ENCODE measurements around the gene SCUBE2. TPM values are rescaled to one million over a fixed set of nuclear protein-coding genes. Genes with fewer than 3 reads are reported as not detected.
A peak's percentile ranks its signal among the peaks of the same experiment; 100 is the strongest.
"Not testable (repeated sequence)": the region's sequence is repeated elsewhere in the genome, so short reads cannot be mapped to it uniquely, and the experiment has no call there.

The SCUBE2 gene
- total RNA-seq, 1 donor from 2014 or later = 15.7 TPM

GRCh38 chr11:9040410-9040809 is 51.0 kb downstream of the SCUBE2 start:
- DNase-seq = no peak

GRCh38 chr11:9039863-9040262 is 51.5 kb downstream of the SCUBE2 start:
- no peak for DNase-seq

GRCh38 chr11:9039198-9039597 is 52.2 kb downstream of the SCUBE2 start:
- DNase-seq = no peak

- no peak for DNase-seq
Observed at GRCh38 chr11:9038541-9038940, 52.9 kb downstream of the SCUBE2 start.

DNA sequence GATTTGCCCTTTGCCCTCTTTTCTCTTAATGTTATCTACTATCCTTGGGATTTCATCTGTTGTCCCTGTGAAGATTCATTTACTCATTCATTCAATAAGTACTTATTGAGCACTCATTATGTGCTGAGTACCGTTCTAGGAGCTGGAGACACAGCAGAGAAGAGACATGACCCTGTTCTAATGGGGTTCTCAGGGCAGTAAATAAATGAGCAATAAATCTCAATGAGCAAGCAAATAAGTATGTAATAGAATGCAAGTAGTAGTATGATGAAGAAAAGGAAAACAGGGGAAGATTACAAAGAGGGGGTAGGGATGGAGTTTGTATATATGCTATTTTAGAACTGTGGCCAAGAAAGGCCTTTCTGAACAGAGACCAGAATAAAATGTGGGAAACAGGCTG is 53.4 kb downstream of the SCUBE2 start:
- no peak for DNase-seq

DNA sequence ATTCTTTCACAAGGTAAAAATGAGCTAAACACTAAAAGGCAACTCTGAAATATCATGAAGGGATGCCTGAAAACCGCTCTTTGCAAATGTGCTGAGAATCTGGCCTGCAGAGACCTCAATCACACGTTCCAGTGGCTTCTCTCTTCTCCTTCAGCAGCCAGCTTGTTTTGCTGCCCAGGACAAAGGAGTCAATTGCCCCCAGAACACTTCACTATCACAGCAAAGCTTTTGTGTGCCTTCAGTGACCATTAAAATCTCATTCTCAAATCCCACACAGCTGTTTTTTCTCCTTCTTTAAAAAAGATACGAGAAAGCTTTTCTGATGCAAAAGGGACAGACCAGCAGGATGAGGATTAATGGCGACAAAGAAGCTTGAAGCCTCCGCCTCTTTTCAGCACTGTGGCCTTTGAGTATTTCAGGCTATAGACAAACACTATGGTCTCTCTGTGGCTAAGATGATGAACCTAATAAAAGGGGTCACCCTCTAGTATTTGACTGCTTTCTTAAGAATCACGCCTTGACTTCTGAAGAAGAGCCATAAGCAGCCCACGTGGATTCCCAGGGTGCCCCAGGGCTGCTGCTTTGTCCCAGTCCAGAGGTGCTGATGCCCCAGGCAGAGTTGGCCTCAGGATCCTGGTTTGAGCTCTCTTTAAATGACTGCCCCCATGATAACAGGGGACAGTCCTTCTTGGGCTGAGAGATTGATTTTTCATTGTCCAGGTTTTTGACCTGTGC is 54.2 kb downstream of the SCUBE2 start:
- DNase-seq = no peak

GRCh38 chr11:9030601-9031000 is 60.8 kb downstream of the SCUBE2 start:
- DNase-seq = no peak

DNA sequence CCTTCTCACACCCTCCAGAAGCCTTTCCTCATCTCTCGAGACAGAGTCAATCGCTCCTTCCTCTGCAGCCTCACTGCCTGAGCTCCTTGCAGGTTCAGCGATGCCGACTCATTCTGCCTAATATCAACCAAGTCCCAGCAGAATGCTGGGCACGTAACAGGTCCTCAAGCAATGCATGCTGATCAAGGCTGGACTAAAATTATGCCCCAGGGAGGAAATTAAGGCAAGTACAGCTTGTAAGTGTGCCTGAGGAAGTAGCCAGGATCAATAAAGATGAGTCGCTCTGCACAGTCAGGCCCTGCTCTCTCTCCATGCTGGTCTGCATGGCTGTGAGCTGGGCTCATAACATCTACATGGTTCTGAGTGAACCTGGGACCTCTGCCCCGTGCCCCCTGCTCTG is 62.0 kb downstream of the SCUBE2 start:
- DNase-seq = no peak

DNA sequence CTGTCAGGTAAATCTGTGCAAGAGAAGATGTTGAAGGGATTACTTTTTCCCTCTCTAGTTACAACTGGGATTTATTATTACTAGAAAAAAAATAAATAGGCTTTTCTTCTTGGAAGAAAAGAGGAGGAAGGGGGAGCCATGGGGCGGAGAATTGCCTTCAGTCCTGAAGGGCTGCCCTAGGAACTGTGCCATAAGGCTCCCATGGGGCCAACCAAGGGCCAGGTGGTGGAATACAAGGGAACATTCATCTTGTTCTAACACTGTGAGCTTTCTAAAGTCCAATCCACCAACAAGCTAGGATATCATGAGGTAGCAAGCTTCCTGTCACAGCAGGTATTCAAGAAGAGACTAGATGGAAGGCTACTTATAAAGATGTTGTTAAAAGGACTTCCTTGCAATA is 62.8 kb downstream of the SCUBE2 start:
- DNase-seq = no peak

- peak; percentile 59 for DNase-seq
Observed at GRCh38 chr11:9025101-9025850, 66.1 kb downstream of the SCUBE2 start.

DNA sequence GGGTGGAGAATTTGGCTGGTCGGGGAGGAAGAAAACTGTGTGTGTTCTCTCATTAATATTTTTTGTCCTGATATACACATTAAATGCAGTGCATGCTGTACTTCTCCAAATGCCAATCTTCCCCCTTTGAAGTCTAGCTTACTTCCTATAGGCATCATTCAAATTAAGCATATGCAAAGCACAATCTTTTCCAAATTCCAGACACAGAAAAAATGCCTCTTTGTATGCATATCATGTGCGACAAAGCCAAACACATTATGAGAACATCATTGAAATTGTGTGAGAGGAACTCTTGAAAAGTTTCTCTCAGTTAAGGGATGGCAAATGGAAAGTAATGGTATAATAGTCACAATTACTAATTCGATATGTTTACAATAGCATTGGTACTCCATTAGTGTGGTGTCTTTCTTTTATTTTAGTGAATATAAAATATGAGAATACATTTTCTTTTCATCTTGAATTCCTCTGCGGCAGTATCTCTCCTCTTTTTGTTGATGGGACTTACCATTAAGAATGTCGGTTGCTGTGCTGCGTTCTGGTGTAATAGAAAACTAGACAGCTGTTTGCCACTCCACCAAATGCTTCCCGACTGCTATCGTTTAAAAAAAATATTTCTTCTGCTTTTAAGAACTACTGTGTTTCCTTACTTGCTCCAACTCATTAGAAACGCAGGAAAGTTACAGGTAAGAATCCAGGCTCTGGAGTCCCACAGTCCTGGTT is 68.3 kb downstream of the SCUBE2 start:
- DNase-seq = no peak

DNA sequence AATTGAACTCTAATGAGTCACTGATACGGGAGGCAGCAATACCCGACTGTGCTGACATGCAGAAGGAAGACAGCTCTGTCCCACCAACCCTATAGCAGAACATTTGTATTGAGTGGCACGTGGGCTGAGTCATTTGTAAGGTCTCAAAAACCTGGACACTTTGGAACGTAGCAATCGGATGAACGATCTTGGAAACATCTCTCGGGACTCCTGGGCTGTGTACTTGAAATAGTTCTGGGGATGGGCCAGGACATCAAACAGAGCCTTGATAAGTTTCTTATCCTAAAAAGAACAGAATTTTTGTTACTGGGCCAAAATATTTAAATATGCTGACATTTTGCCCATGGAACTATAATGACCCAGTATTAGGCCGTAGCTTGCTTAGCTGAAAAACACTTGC is 70.5 kb downstream of the SCUBE2 start:
- DNase-seq = no peak

DNA sequence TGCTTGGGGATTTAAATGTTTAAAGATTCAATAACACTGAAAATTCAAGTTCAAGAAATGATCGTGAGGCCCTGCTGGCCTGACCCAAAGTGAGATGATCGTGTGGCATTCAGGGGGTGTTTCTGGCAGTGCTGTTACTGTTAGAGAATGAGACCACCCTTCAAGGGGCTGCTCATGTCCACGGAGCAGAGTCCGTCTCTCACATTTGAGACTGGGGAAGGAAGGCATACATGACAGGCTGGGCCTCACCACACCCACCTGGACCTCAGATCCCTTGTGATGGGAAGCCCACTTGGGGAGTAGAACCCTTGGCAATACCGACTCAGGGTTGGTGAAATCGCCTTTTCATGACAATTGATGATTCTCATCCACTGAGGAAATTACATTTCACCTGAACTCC is 71.5 kb downstream of the SCUBE2 start:
- no peak for DNase-seq

DNA sequence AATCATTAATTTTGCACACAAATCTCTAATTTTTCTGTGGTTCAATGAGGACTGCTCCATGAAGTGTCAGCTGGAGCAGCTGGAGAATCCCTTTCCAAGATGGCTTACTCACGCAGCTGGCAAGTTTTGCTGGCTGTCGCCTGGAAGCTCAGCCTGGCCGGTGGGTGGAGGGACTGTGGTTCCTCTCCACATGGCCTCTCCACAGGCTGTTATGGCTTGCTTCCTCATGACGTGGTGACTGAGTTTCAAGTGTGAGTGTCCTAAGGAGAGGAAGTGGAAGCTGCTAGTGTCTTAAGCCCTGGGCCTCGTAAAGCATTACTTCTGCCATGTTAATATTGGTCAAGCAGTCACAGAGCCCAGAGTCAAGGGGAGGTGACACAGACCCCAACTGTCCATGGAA is 73.6 kb downstream of the SCUBE2 start:
- no peak for DNase-seq

- no peak for DNase-seq
Observed at GRCh38 chr11:9016916-9017642, 74.3 kb downstream of the SCUBE2 start.

- DNase-seq = peak; percentile 15
Observed at GRCh38 chr11:9015677-9016076, 75.7 kb downstream of the SCUBE2 start.

- DNase-seq = no peak
Observed at GRCh38 chr11:9014826-9015225, 76.6 kb downstream of the SCUBE2 start.

- no peak for DNase-seq
Observed at GRCh38 chr11:9013373-9013772, 78.0 kb downstream of the SCUBE2 start.

GRCh38 chr11:9009538-9009937 is 81.9 kb downstream of the SCUBE2 start:
- not testable (repeated sequence) for DNase-seq

GRCh38 chr11:9008661-9009060 is 82.7 kb downstream of the SCUBE2 start:
- no peak for DNase-seq

DNA sequence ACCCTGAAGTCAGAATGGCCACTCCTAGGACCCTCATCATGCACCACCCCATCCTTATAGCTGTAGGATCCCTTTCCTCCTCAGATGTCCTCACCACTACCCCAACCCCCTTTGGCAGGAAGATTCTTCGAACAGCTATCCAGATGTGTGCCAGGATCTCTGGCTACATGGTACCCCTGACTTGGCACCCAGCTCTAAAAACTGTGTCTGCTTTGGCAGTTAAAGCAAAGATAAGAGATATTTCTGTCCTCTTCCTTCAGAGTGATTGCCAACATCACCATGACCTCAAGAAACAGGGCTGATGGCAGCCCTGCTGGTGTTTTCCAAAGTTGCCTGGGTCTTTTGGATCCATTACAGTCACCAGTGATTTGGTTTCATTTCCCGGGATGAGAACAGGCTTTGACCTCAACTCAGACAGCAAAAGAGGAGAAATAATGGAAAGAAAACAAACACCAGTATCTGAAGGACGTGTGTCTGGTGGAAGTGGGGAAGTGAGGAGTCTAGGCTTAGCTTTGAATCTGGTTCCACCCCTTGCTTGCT is 83.3 kb downstream of the SCUBE2 start:
- no peak for DNase-seq

GRCh38 chr11:9005087-9005486 is 86.3 kb downstream of the SCUBE2 start:
- no peak for DNase-seq
